C4-2B (cell line): ENCODE results near the gene PIR.

ENCODE experiments used
- H3K27ac ChIP-seq: fragments of 450-650 bp; 2 replicates; pipeline ENCODE4 v1.5.1; 2017
- ZFX ChIP-seq: fragments of 450-650 bp; IDR thresholded peaks from 2 replicates; pipeline ENCODE4 v1.6.1; 2017
- TF ChIP-seq, protein P1 (sequence below): fragments of 450-650 bp; conservative IDR thresholded peaks from 2 replicates; pipeline ENCODE4 v1.5.1; 2017; ENCODE audit warnings: mild to moderate bottlenecking

The PIR gene

DNA sequence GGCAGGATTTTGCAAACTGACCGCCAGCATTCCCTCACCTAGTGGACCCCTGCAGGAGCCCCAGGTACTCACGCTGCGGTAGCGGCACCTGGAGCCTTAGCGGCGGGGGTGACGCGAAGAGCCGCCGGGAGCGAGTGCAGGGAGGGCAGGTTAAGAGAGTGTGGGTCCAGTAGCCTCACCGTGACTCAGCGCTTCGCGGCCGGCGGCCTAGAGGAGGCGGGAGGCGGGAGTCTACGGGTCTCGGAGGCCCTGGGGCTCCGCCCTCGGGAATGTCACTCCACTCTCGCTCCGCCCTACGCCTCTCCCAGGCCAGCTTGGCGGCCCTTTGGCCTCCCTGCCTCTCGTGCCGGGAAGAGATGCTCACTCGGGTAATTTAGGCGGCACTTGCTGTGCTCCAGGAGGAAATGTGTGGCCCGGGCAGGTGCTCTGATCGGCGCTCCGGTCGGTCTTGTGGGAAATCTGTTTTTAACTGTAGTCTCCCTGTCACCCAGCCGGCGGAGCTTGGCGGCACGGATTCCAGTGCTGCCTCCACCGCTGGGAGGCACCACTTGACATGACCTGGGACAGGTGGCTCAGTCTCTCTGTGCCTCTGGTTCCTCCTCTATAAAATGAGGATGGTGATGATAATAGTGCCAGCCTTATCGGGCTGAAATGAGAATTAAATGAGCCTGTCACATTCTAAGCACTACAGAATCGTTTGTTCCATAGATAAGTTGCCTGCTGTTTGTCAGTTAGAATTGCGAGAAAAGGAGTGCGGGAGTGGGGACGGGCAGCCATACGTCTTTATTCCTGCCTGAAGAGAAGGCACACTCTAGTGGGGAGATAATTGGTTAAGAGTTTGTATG, at the start of gene PIR:
PIR (minus strand) TSS at position 216 of the 845 bp plus-strand sequence. CDS start 2,076 bp downstream, outside the sequence.
- no peak for TF ChIP-seq ZFX
- TF ChIP-seq, protein P1, sequence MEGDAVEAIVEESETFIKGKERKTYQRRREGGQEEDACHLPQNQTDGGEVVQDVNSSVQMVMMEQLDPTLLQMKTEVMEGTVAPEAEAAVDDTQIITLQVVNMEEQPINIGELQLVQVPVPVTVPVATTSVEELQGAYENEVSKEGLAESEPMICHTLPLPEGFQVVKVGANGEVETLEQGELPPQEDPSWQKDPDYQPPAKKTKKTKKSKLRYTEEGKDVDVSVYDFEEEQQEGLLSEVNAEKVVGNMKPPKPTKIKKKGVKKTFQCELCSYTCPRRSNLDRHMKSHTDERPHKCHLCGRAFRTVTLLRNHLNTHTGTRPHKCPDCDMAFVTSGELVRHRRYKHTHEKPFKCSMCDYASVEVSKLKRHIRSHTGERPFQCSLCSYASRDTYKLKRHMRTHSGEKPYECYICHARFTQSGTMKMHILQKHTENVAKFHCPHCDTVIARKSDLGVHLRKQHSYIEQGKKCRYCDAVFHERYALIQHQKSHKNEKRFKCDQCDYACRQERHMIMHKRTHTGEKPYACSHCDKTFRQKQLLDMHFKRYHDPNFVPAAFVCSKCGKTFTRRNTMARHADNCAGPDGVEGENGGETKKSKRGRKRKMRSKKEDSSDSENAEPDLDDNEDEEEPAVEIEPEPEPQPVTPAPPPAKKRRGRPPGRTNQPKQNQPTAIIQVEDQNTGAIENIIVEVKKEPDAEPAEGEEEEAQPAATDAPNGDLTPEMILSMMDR: peak; percentile 72
- peak within 1 kb of the TSS; percentile 79 for H3K27ac ChIP-seq

DNA sequence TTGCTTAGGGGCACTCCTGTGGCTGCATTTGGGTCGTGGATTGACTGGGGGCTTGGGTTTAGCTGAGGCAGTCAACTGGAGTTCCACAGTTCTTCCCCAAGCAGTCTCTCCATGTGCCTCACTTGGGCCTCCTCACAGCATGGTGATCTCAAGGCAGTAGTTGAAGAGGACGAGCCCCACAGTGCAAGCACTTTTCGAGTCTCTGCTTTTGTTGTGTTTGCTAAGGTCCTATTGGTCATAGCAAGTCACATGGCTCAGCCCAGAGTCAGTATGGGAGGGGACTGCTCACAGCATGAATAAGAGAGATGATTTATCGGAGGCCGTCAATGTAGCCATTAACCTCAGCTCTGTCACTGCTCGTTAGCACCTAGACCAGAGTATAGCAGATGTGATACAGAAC, 37.2 kb upstream of the PIR start:
- H3K27ac ChIP-seq: no peak overlapping the region
- TF ChIP-seq ZFX: no peak
- TF ChIP-seq, protein P1: no peak

DNA sequence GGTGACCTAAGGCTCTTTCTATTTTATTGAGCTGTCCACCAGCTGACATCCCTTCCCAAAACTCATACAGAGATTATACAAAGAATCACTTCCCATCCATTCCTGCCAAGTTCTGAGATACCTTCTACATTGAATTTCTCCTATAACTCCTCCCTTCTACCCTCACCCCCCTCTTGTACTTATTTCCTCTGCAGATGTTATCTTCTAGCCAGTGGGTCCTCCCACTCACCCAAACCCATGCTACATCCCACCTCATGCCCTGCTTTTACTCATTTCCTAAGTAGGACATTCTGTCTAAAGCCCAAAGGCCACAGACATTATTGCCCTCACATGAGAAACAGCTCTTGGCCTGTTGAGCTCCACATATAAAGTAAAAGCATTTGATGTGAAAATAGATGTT, 36.0 kb upstream of the PIR start:
- TF ChIP-seq ZFX: no peak
- TF ChIP-seq, protein P1: no peak
- H3K27ac ChIP-seq: no peak overlapping the region

DNA sequence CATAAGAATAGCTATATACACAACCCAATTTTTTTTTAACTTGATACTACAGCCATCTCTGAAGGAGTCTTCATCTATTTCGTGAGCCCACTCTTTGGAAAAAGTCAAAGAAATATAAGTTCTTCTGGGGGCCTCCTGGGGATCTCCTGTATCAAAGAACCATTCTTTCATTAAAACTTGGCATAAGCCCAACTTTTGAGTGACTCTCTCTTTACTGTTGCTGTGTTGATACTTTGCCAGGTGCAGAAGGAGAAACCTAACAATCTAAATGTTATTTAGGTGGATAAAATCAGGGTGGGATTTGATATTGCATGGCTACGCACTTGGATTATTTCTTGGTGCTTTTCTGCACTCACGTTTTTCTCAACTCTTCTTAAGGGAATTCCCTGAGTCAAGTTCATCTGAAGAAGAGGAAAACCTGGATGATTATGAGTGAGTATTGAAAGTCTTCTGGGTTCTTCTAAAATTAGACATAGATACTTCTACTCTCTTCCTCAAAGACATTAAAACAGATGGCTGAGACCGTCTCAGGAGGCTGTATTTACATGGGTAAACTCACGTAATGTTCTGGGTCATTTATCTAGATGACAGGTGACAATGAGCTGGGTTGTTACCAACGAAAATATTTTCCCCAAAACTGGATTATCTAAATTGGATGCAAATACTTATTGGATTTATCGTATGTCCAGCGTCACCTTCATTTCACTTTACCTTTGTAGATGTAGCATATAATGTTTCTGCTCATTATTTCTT, 32.7 kb upstream of the PIR start:
- H3K27ac ChIP-seq: no peak overlapping the region
- TF ChIP-seq ZFX: no peak

DNA sequence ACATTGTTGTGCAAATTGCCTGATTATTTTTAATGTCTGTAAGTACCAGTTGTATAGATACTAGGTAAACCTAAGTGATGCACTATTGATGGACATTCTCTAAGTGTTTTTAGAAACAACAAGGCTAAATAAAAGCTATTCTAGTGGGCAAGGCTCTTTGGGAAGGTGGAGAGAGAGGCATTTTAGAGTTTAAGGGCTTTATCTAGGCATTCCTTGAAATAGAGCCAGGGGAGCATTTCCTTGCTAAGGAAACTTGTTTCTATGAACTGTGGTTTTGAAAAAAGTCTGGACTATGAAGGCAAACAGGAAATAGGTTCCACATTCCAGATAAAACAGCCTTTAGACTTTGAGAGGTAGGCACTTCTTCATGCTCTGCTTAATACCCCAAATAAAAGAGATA, 31.3 kb upstream of the PIR start:
- H3K27ac ChIP-seq: no peak overlapping the region
- no peak for TF ChIP-seq ZFX
- TF ChIP-seq, protein P1: no peak

DNA sequence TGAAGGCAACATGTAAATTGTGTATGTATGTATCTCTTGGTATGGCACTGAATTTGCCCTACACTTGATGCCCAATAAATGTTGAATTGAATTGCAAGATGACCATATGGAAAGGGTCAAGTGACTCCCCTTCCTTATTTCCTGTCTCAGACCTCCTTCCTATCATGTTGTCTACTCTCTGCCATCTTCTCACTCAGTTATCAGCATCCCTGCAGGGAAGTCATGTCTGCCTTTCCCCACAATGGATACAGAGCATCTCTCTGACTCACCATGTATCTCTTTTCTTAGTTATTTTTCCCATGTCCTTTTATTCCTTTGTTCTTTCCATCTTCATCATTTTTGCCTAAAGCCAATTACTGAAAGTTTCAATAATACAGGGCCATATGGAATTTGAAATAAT, 30.0 kb upstream of the PIR start:
- TF ChIP-seq, protein P1: no peak
- TF ChIP-seq ZFX: no peak

DNA sequence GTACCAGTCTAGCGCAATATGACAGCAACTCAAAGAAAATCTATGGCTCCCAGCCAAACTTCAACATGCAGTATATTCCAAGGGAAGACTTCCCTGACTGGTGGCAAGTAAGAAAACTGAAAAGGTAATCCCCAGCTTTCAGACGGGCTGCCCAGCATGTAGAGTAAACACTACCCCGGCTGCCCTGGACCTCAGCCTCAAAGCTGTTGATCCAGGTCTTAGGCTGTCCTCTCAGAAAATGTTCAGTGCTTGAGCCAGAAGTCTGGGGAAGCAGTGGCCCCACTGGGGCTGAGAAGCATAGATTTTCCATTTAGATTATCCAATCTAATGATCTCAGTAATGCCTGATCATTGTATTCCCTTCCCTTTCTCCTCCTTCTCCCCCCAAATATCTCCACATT, 29.3 kb upstream of the PIR start:
- H3K27ac ChIP-seq: no peak overlapping the region
- TF ChIP-seq ZFX: no peak
- TF ChIP-seq, protein P1: no peak

More for the DNA sequence above, 30.0 kb upstream of the PIR start:
- no peak overlapping the region for H3K27ac ChIP-seq
